LNCAP (cell line): ENCODE data around the gene CCDC187.

Source experiments
- CTCF ChIP-seq: fragments of 450-650 bp; IDR thresholded peaks from 2 replicates; pipeline ENCODE4 v1.5.1; 2017; ENCODE audit warnings: mild to moderate bottlenecking

Gene CCDC187

GRCh38 chr9:136283291-136284235 lies 20.3 kb downstream of the CCDC187 start:
- TF ChIP-seq CTCF = peak; percentile 91

- no peak for TF ChIP-seq CTCF
Observed at GRCh38 chr9:136282272-136282861, 21.5 kb downstream of the CCDC187 start.

- TF ChIP-seq CTCF = no peak
Observed at GRCh38 chr9:136281421-136282271, 22.2 kb downstream of the CCDC187 start.

- TF ChIP-seq CTCF = no peak
Observed at GRCh38 chr9:136280535-136281315, 23.2 kb downstream of the CCDC187 start.

GRCh38 chr9:136279471-136279870 lies 24.4 kb downstream of the CCDC187 start:
- TF ChIP-seq CTCF = no peak

GRCh38 chr9:136278894-136279293 lies 25.0 kb downstream of the CCDC187 start:
- no peak for TF ChIP-seq CTCF

- TF ChIP-seq CTCF = no peak
Observed at GRCh38 chr9:136278221-136278620, 25.7 kb downstream of the CCDC187 start.
